ENCODE measurements around the gene SLC37A1. TPM values are rescaled to one million over a fixed set of nuclear protein-coding genes. Genes with fewer than 3 reads are reported as not detected.

Gene SLC37A1
- total RNA-seq, 2 experiments from 2014 or later = 12.8 to 14.9 TPM

- Mint-ChIP-seq H3K4me3 (no peak overlapping the region), H3K27ac (no peak overlapping the region), H3K9me3 (no peaks in the 10 kb centered on the region), H3K27me3 (no peaks in the 10 kb centered on the region), H3K36me3 (ENCODE audit: low read depth) (no peaks in the 10 kb centered on the region), H3K4me1 (ENCODE audit: low read depth) (peaks cover 5% of the 10 kb centered on the region)
- no peak for DNase-seq
- no peak for TF ChIP-seq CTCF (IDR thresholded peaks at IDR 0.05)
- ATAC-seq = no peak
- ChIA-PET CTCF (interaction anchor here (1.4 kb wide), 1 partner anchor 24 kb away, joined by 3 read pairs; the partner anchor contains the start of gene PDE9A), POLR2A (no interaction called here)
- intact Hi-C loops (cut with micrococcal nuclease) = no loop called here
These were observed 116.4 kb downstream of the SLC37A1 start for GRCh38 chr21:42629933-42630589.

GRCh38 chr21:42630626-42631025 is 117.0 kb downstream of the SLC37A1 start:
- TF ChIP-seq CTCF (IDR thresholded peaks at IDR 0.05) = no peak
- no peaks in the 10 kb centered on the region for H3K36me3 Mint-ChIP-seq (ENCODE audit: low read depth)
- ATAC-seq = no peak
- H3K4me3 Mint-ChIP-seq = no peak overlapping the region
- H3K27ac Mint-ChIP-seq = no peak overlapping the region
- peaks cover 5% of the 10 kb centered on the region for H3K4me1 Mint-ChIP-seq (ENCODE audit: low read depth)
- intact Hi-C loops (cut with micrococcal nuclease) = no loop called here
- no peaks in the 10 kb centered on the region for H3K27me3 Mint-ChIP-seq
- H3K9me3 Mint-ChIP-seq = no peaks in the 10 kb centered on the region
- CTCF ChIA-PET = interaction anchor here (1.4 kb wide), 2 partner anchors 8 to 23 kb away, joined by 3 read pairs; partner anchors contain the start of gene PDE9A
- POLR2A ChIA-PET = no interaction called here
- no peak for DNase-seq

Other genes with a start within 250 kb of the SLC37A1 start
- not detected for gene TFF3, start 198.4 kb upstream of the SLC37A1 start, total RNA-seq
- not detected for gene TFF2, start 162.9 kb upstream of the SLC37A1 start, total RNA-seq
- gene TFF1, start 147.3 kb upstream of the SLC37A1 start, total RNA-seq = 1 to 10 TPM in 1 of 2 experiments, not detected in 1; 1.1 TPM
- 100 to 1,000 TPM; 123 to 134 TPM for gene TMPRSS3, start 117.8 kb upstream of the SLC37A1 start, total RNA-seq
- 10 to 100 TPM; 48.7 to 52.9 TPM for gene UBASH3A, start 110.0 kb upstream of the SLC37A1 start, total RNA-seq
- gene RSPH1, start 17.6 kb upstream of the SLC37A1 start, total RNA-seq = not detected
- 10 to 100 TPM; 11.1 to 11.5 TPM for gene PDE9A, start 139.8 kb downstream of the SLC37A1 start, total RNA-seq